ENCODE results near the gene FAM222B.

- TF ChIP-seq CTCF (IDR thresholded peaks at IDR 0.05; ENCODE audit: low read depth, low read length, missing input control) (no peak), JUND (IDR thresholded peaks at IDR 0.05) (no peak), HNF4G (IDR thresholded peaks at IDR 0.05) (no peak), ATF3 (IDR thresholded peaks at IDR 0.05) (no peak)
Measured at GRCh38 chr17:28873839-28874238, 31.2 kb upstream of the FAM222B start.

All from liver (tissue), 3 donors.